Retinal pigment epithelial cell (primary cell): ENCODE measurements around the gene TOM1.

Source experiments
- DNase-seq: peaks from one replicate; pipeline ENCODE4 v3.0.0-alpha.2; 2010; ENCODE audit warnings: low read depth
- H3K4me3 ChIP-seq: 2 replicates; pipeline ENCODE4 v1.5.1; 2011; ENCODE audit warnings: mild to moderate bottlenecking, low read length, control low read depth, moderate library complexity
- TF ChIP-seq, protein P1 (sequence below): conservative IDR thresholded peaks from 2 replicates; pipeline ENCODE4 v1.5.1; 2011; ENCODE audit warnings: low read depth, low read length, control low read depth, inconsistent platforms

Gene TOM1

DNA sequence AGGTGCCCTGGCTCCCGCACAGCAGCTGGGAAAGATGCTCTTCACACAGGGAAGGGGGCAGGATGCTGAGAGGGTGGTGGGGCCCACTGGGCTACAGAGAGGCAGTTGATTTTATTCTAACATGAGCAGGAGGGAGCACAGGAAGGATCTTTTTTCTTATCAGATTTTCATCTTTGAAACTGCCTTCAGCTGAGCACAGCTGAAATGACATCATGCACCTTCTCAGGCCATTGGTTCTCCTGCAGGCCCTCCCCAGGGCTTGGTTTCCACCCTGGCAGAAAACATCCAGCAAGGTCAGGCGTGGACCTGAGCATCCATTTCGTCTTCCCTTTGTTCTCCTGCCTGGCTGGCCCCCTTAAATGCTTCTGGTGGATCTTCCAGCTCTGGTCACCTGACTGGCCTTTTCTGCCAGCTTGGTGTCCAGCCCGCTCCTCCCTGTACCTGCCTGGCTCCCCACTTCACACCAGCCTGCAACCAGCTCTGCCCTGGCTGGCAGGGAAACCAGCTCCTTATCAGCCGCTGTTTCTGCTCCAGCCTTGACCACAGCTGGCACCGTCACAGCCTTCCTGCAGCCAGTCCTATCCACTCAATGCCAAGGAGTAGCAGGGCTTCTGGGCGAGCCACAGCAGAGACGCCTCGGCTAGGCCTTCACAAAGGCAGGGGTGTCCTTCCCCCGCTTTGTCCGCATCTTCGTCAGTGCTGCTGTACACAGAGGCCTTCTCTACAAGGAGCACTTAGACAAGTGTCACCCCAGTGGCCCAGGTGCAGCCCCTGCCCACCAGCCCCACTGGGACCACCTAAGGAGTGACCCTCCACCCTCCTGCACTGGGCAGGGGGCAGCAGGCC is 36.5 kb downstream of the TOM1 start:
- TF ChIP-seq, protein P1, sequence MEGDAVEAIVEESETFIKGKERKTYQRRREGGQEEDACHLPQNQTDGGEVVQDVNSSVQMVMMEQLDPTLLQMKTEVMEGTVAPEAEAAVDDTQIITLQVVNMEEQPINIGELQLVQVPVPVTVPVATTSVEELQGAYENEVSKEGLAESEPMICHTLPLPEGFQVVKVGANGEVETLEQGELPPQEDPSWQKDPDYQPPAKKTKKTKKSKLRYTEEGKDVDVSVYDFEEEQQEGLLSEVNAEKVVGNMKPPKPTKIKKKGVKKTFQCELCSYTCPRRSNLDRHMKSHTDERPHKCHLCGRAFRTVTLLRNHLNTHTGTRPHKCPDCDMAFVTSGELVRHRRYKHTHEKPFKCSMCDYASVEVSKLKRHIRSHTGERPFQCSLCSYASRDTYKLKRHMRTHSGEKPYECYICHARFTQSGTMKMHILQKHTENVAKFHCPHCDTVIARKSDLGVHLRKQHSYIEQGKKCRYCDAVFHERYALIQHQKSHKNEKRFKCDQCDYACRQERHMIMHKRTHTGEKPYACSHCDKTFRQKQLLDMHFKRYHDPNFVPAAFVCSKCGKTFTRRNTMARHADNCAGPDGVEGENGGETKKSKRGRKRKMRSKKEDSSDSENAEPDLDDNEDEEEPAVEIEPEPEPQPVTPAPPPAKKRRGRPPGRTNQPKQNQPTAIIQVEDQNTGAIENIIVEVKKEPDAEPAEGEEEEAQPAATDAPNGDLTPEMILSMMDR = no peak
- DNase-seq = no peak
- H3K4me3 ChIP-seq = no peak overlapping the region

DNA sequence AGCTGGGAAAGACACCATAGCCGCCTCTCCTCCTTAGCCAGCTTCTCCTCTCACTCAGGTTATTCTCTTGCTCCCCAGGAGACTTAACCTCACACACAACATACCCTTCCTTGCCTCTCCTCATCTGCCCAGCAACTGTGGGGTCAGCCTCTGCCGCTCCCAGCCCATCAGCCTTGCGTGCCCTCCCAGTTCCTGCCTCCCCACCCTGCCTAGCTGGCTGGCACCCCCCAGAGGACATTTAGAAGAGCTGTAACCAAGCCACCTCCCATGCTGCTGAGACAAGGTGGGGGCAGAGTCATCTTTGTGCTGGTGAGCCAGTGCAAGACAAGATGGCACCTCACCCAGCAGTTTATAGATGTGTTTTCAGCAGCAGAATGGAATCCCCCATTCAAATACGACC is 38.2 kb downstream of the TOM1 start:
- H3K4me3 ChIP-seq = no peak overlapping the region
- no peak for DNase-seq
- TF ChIP-seq, protein P1 = peak; percentile 7

DNA sequence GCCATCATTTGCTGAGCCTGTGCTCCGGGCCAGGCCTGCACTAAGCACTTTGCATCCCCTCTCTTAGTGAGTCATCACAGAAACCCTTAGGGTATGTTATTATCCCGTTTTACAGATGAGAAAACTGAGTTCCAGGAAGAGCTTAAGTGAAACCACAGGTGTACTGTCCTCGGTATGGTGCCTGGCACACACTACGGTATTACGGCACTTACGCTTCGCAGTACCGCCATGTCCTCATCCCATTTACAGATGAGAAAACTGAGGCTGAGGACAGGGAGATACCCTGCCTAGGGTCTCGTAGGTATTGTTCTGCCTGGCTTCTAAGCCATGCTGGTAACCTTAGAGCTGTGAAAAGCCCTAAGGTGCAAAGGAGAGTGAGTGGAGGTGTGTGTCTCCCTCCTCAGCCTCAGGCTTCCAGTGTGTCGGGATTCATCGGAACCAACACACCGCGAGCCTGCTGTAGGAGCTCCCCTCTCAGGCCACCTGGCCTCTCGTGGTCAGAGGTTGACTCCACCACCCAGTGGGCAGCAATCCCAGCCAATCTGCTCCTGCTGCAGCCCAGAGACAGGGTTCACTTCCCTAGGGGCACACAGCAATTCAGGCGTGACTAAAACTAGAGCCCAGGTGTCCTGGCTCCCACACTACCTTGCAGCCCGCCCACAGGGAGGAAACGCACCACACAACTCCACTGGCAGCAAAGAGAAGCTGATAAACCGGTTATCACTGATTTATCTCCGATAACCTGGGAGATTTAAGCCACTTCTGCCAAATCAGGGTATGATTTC is 41.6 kb downstream of the TOM1 start:
- no peak for DNase-seq
- TF ChIP-seq, protein P1 = no peak
- H3K4me3 ChIP-seq = no peak overlapping the region

DNA sequence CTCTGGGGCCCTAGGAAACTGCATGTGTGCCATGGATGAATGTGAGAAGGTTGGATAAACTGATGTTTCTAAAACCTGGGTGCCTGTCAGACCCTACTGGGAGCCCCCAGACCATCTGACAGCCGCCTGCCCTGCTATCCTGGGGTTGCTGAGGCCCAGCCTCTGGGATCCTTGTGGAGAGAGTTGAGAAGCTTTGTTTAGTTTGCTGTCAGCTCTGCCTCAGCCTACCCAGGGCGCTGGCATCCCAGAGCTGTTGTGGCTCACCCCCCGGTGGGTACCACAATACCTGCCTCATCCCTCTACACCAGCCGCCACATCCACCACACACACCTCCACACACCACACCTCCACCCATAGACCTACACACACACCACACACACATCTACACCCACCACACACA is 42.7 kb downstream of the TOM1 start:
- DNase-seq = no peak
- TF ChIP-seq, protein P1 = no peak
- H3K4me3 ChIP-seq = no peak overlapping the region

DNA sequence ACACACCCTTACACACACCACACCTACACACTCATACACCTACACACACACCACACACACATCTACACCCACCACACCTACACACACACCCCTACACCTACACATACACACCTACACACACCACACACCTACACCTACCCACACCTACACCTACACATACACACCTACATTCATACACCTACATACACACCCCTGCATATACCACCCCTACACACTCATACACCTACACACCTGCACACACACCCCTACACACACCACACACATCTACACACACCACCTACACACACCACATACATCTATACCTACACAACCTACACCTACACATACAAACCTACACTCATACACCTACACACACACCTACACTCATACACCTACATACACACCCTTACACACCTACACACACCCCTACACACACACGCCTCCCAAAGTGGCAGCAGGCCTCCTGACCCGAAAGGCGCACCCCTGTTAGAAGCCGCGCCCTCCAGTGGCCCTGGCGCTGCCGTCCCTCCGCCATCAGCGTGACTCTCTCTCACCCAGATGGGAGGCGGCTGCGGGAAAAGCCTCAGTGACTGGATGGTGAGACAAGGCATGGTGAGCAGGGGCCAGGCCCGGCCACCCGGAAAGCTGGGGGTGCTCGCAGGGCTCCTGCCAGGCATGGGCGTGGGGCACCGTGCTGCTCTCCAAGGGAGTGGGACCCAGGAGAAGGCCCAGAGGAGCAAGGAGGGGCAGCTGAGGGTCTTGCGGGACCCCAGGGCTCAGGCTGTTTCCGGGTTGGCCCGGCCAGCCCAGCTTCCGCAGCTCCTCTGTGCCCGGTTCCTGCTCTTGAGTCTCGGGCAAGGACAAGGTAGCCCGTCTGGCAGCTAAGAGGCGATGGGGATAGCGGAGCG is 44.2 kb downstream of the TOM1 start:
- no peak overlapping the region for H3K4me3 ChIP-seq
- no peak for DNase-seq
- TF ChIP-seq, protein P1 = no peak

DNA sequence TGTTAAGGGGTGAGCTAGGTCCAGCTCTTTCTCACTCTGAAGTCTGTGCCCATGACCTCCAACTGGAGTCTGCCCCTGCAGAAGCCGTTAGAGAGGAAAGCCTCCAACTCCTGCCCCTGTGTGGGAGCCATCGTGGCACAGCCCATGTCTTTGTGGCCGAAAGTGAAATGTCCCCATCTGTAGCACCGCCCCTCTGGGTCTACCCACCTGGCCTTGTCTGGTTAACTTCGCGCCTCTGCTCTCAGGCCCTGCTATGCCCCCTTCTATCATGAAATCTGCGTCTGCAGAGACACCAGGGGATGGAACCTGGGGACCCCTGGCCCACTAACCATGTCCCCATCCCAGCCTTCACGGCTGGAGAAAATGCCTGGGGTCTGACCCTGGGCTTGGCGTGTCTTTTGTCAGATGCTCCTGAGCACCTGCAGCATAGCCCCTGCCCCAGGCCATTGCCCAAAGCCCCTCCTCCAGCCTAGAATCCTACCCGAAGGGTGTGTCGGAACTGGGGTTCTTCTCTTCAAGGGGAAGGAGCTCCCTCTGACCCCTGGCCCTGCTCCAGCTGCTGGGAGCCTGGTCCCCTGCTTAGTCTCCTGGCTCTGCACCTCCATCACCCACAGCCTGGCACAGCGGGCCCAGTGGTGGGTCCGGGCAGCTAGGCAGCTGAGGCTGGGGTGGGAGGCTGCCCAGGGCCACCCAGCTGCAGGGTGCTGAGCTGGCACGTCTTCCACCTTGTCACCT is 45.4 kb downstream of the TOM1 start:
- no peak overlapping the region for H3K4me3 ChIP-seq
- TF ChIP-seq, protein P1 = no peak
- no peak for DNase-seq
